Stomach (tissue), 9 donors: Measurements from ENCODE around the gene FAR1. TPM values are rescaled to one million over a fixed set of nuclear protein-coding genes. Genes with fewer than 3 reads are reported as not detected.
"Not testable (repeated sequence)": the region's sequence is repeated elsewhere in the genome, so short reads cannot be mapped to it uniquely, and the experiment has no call there.

ENCODE experiments used
- DNase-seq, 2 donors: peaks; one replicate each; pipeline versions ENCODE4 v3.0.0 to v3.0.0-alpha.2; 2013 to 2019
- H3K27ac ChIP-seq, 5 donors: fragments of 200-600 bp in 4 of 5; sonication (generic) in 4 of 5; one replicate each; pipeline ENCODE4 v1.5.1; 2013 to 2019; ENCODE audit warnings: mild to moderate bottlenecking in 1 of 5, moderate library complexity in 1 of 5
- H3K27me3 ChIP-seq, 3 donors: fragments of 200-600 bp; sonication (generic); one replicate each; pipeline ENCODE4 v1.5.1; 2017 to 2019; ENCODE audit warnings: mixed run types in 1 of 3
- H3K36me3 ChIP-seq, 4 donors: fragments of 200-600 bp; sonication (generic); 1 replicate in 3 of 4; 2 replicates in 1 of 4; pipeline ENCODE4 v1.5.1; 2016 to 2019
- H3K4me1 ChIP-seq, 4 donors: fragments of 200-600 bp; sonication (generic); one replicate each; pipeline ENCODE4 v1.5.1; 2016 to 2019
- H3K4me3 ChIP-seq, 4 donors: fragments of 200-600 bp; sonication (generic) in 3 of 4; one replicate each; pipeline ENCODE4 v1.5.1; 2016 to 2019; ENCODE audit warnings: mild to moderate bottlenecking in 1 of 4
- H3K9me3 ChIP-seq, 4 donors: fragments of 200-600 bp; sonication (generic); one replicate each; pipeline ENCODE4 v1.5.1; 2016 to 2019
- CTCF ChIP-seq, 7 experiments: fragments of 450-650 bp in 4 of 7; fragments of 200-600 bp in 3 of 7; sonication (generic) in 3 of 7; IDR thresholded peaks; one replicate each; pipeline ENCODE4 v1.5.1; 2016 to 2019; ENCODE audit warnings: antibody characterized with exemption in 7 of 7, control low read depth in 2 of 7, mild to moderate bottlenecking in 1 of 7
- EP300 ChIP-seq: sonication (generic); formaldehyde crosslinking; IDR thresholded peaks from one replicate; pipeline ENCODE4 v1.6.1; 2017; ENCODE audit warnings: antibody characterized with exemption
- POLR2A ChIP-seq, 4 donors: fragments of 450-650 bp; IDR thresholded peaks; one replicate each; pipeline ENCODE4 v1.6.1; 2016; ENCODE audit warnings: antibody characterized with exemption in 4 of 4, control low read depth in 2 of 4, mild to moderate bottlenecking in 1 of 4, moderate library complexity in 1 of 4
- POLR2AphosphoS5 ChIP-seq, 3 donors: sonication (generic); formaldehyde crosslinking; IDR thresholded peaks; one replicate each; pipeline ENCODE4 v1.6.1; 2016; ENCODE audit warnings: antibody characterized with exemption in 3 of 3
- WGBS, 5 donors: extraction: QIAGEN DNeasy Blood & Tissue Kit in 3 of 5; methylation state at CpG; one replicate each; pipeline versions ENCODE4 v1.1.5 to v1.1.7; 2013 to 2018; 5-methylcytosine and 5-hydroxymethylcytosine counted together
- intact Hi-C: fragments of 100-400 bp; cut with DNase I; formaldehyde crosslinking; loops from one replicate; pipeline ENCODE4 v1.15.1; 2023; ENCODE audit warnings: low total_unique reads
- polyA plus RNA-seq, 3 donors: library from polyadenylated mRNA; stranded (reverse); fragments of 200-250 nt; gene quantifications; one replicate each; pipeline ENCODE4 v1.2.3, GENCODE V29; 2013
- total RNA-seq, 5 donors: library from RNA; depleted of rRNA; stranded (reverse); fragments of >200 nt; gene quantifications; one replicate each; pipeline versions ENCODE4 v1.1.0 to v1.2.3, GENCODE V29; 2014 to 2016
- donor health status: healthy with polysubstance abuse.
- donor health status: Bipolar disorder and iron deficiency.
- donor health status: healthy.

The FAR1 gene
- total and polyA plus RNA-seq, 8 donors: 27.0 to 374 (median 90.7) TPM

GRCh38 chr11:13638422-13638821, 30.0 kb upstream of the FAR1 start:
- H3K9me3 ChIP-seq: no peaks in the 10 kb centered on the region
- intact Hi-C loops: no loop called here
- DNase-seq: no peak
- H3K36me3 ChIP-seq: no peaks in the 10 kb centered on the region
- H3K27me3 ChIP-seq: no peaks in the 10 kb centered on the region
- H3K4me1 ChIP-seq: peaks cover 0 to 7% (median 3%) of the 10 kb centered on the region in 4 donors
- H3K4me3 ChIP-seq: no peak overlapping the region
- TF ChIP-seq POLR2A (IDR thresholded peaks at IDR 0.05): no peak
- TF ChIP-seq EP300: no peak
- TF ChIP-seq CTCF (IDR thresholded peaks at IDR 0.05): no peak
- TF ChIP-seq POLR2AphosphoS5 (IDR thresholded peaks at IDR 0.05): no peak
- no peak overlapping the region for H3K27ac ChIP-seq

- no peak overlapping the region for H3K4me3 ChIP-seq
- intact Hi-C loops: no loop called here
- TF ChIP-seq POLR2AphosphoS5 (IDR thresholded peaks at IDR 0.05) (peak in 1 of 3 donors; percentile 19), POLR2A (IDR thresholded peaks at IDR 0.05) (no peak)
- no peaks in the 10 kb centered on the region for H3K27me3 ChIP-seq
- 34 to 60% (median 37%) methylated on average over 7 of the region's 7 CpGs for WGBS, 5 donors
- peak overlapping the region; percentile 82 to 90 (median 84) for H3K27ac ChIP-seq
- peak in 1 of 2 donors; percentile 90 for DNase-seq
- peaks cover 0 to 19% (median 9%) of the 10 kb centered on the region in 4 donors for H3K4me1 ChIP-seq
- no peaks in the 10 kb centered on the region for H3K9me3 ChIP-seq
- no peaks in the 10 kb centered on the region for H3K36me3 ChIP-seq
These were observed 23.3 kb upstream of the FAR1 start for GRCh38 chr11:13644997-13645687.

- WGBS, 5 donors: 45 to 57% (median 50%) methylated on average over 3 of the region's 3 CpGs
- Histone ChIP-seq H3K27me3 (no peaks in the 10 kb centered on the region), H3K36me3 (no peaks in the 10 kb centered on the region), H3K4me3 (no peak overlapping the region), H3K4me1 (peaks cover 0 to 11% (median 6%) of the 10 kb centered on the region in 4 donors), H3K27ac (peak overlapping the region in 2 of 5 donors; percentile 66 to 90), H3K9me3 (no peaks in the 10 kb centered on the region)
- no peak for DNase-seq
- TF ChIP-seq POLR2A (IDR thresholded peaks at IDR 0.05): no peak
- no peak for TF ChIP-seq CTCF (IDR thresholded peaks at IDR 0.05)
- TF ChIP-seq EP300: no peak
- TF ChIP-seq POLR2AphosphoS5 (IDR thresholded peaks at IDR 0.05): no peak
- intact Hi-C loops: no loop called here
These were observed 21.1 kb upstream of the FAR1 start for GRCh38 chr11:13647391-13647790.

- no peak overlapping the region for H3K4me3 ChIP-seq
- H3K36me3 ChIP-seq: no peaks in the 10 kb centered on the region
- H3K27ac ChIP-seq: no peak overlapping the region
- no peak for TF ChIP-seq POLR2A (IDR thresholded peaks at IDR 0.05)
- no peak for TF ChIP-seq POLR2AphosphoS5 (IDR thresholded peaks at IDR 0.05)
- TF ChIP-seq CTCF (IDR thresholded peaks at IDR 0.05): no peak
- no peak for TF ChIP-seq EP300
- intact Hi-C loops: no loop called here
- no peaks in the 10 kb centered on the region for H3K9me3 ChIP-seq
- peaks cover 0 to 11% (median 6%) of the 10 kb centered on the region in 4 donors for H3K4me1 ChIP-seq
- no peaks in the 10 kb centered on the region for H3K27me3 ChIP-seq
- 84 to 91% (median 88%) methylated on average over 4 of the region's 4 CpGs for WGBS, 5 donors
- DNase-seq: no peak
These were observed 18.8 kb upstream of the FAR1 start for GRCh38 chr11:13649619-13650018.

GRCh38 chr11:13651515-13651914, 17.0 kb upstream of the FAR1 start:
- intact Hi-C loops, H3K4me3 ChIP-seq, H3K4me1 ChIP-seq, DNase-seq, H3K27ac ChIP-seq, H3K36me3 ChIP-seq, H3K9me3 ChIP-seq, H3K27me3 ChIP-seq: not testable (repeated sequence)
- 73 to 84% (median 77%) methylated on average over 6 of the region's 6 CpGs for WGBS, 5 donors
